ENCODE measurements around the gene AGPS. TPM values are rescaled to one million over a fixed set of nuclear protein-coding genes. Genes with fewer than 3 reads are reported as not detected.

The AGPS gene
- total RNA-seq, 1 donor from 2014 or later, result 44.8 TPM

DNA sequence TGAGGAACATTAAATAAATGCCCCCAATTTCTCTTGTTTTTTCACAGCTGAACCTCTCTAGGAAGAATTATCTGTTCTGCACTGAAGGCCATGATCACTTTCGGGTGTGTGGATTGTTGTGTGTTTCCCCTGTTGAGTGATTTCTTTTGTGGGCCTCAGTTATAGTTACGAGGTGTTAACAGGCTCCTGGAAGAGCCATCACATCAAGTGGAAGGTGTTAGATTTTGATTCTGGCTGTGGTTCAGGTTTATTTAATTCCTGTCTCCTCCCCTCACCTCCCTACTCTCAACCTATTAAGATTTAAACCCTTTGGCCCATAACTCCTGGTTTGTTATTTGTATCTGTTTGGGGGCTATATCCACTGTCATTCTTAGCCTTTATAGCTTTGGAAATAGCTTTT is 182.8 kb downstream of the AGPS start:
- DNase-seq (no peak), ATAC-seq (no peak)
- TF ChIP-seq, protein P1, sequence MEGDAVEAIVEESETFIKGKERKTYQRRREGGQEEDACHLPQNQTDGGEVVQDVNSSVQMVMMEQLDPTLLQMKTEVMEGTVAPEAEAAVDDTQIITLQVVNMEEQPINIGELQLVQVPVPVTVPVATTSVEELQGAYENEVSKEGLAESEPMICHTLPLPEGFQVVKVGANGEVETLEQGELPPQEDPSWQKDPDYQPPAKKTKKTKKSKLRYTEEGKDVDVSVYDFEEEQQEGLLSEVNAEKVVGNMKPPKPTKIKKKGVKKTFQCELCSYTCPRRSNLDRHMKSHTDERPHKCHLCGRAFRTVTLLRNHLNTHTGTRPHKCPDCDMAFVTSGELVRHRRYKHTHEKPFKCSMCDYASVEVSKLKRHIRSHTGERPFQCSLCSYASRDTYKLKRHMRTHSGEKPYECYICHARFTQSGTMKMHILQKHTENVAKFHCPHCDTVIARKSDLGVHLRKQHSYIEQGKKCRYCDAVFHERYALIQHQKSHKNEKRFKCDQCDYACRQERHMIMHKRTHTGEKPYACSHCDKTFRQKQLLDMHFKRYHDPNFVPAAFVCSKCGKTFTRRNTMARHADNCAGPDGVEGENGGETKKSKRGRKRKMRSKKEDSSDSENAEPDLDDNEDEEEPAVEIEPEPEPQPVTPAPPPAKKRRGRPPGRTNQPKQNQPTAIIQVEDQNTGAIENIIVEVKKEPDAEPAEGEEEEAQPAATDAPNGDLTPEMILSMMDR (IDR thresholded peaks at IDR 0.05), result no peak
- H3K36me3 ChIP-seq, result no peaks in the 10 kb centered on the region
- H3K4me1 ChIP-seq, result no peaks in the 10 kb centered on the region
- no peak overlapping the region for H3K4me3 ChIP-seq
- no peaks in the 10 kb centered on the region for H3K27me3 ChIP-seq
- H3K27ac ChIP-seq, result no peak overlapping the region
- intact Hi-C loops (cut with DNase I), result no loop called here
- H3K9me3 ChIP-seq, result no peaks in the 10 kb centered on the region

DNA sequence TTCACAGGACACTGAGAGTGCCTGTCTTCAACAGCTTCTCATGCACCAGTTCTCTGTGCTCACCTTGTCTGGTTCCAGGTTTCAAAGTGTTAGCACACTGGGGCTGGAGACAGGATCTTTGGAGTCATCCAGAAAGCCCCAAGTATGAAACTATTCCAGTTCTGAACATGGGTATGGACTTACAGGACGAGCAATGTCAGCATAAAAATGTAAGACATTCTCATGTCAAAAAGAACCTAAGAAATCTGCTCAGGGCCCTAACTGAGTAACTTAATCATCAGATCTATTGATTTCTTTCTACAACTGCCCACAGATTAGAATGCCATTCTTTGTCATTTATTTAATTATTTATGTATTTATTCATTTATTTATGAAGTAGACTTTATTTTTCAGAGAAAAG is 184.5 kb downstream of the AGPS start:
- no peaks in the 10 kb centered on the region for H3K36me3 ChIP-seq
- H3K9me3 ChIP-seq, result no peaks in the 10 kb centered on the region
- H3K27ac ChIP-seq, result no peak overlapping the region
- TF ChIP-seq, protein P1 (IDR thresholded peaks at IDR 0.05), result no peak
- no peaks in the 10 kb centered on the region for H3K27me3 ChIP-seq
- no peak overlapping the region for H3K4me3 ChIP-seq
- ATAC-seq (no peak), DNase-seq (no peak)
- intact Hi-C loops (cut with DNase I), result no loop called here
- no peaks in the 10 kb centered on the region for H3K4me1 ChIP-seq

DNA sequence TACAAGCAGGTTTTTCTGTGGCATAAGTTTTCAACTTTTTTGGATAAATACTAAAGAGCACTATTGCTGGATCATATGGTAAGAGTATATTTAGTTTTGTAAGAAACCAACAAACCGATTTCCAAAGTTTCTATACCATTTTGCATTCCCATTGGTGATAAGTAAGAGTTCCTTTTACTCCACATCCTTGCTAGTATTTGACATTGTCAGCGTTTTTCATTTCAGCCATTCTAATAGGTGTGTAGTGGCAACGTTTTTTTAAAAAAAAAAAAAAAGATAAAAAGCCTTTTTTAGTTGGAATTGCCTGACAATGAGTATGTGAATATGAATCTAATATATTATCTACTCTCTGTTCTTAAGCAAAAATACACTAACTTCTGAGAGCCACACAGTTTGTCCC is 185.9 kb downstream of the AGPS start:
- intact Hi-C loops (cut with DNase I), result no loop called here
- Histone ChIP-seq H3K4me1 (no peaks in the 10 kb centered on the region), H3K4me3 (no peak overlapping the region), H3K36me3 (no peaks in the 10 kb centered on the region), H3K27ac (no peak overlapping the region), H3K27me3 (no peaks in the 10 kb centered on the region), H3K9me3 (no peaks in the 10 kb centered on the region)
- DNase-seq (no peak), ATAC-seq (no peak)
- TF ChIP-seq, protein P1 (IDR thresholded peaks at IDR 0.05), result no peak

DNA sequence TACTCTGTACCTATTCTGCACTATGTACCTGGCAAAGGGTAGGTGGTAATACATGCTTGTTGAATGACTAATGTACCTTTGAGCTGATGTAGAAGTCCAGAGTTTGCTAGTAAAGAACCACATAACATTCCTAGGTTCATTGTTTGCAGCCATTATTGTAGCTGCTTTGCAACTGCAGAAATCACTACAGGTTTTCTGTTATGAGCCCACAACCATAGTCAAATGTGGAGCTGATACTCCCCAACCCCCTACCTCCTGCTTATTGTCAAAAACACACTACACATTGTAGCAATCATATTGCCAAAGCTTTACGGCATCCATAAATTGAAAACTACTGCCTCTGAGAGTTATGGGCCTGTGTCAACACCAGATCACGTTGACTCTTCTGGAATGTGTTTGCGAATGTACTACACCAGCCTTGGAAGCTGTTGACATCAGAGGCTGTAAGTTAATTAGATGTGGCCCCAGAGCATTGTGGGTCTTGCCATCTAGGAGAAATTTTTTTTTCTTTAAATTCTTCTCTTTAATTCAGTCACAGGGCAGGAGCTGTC is 187.0 kb downstream of the AGPS start:
- Histone ChIP-seq H3K4me1 (no peaks in the 10 kb centered on the region), H3K4me3 (no peak overlapping the region), H3K9me3 (no peaks in the 10 kb centered on the region), H3K36me3 (no peaks in the 10 kb centered on the region), H3K27me3 (no peaks in the 10 kb centered on the region), H3K27ac (no peak overlapping the region)
- intact Hi-C loops (cut with DNase I), result no loop called here
- TF ChIP-seq, protein P1 (IDR thresholded peaks at IDR 0.05), result no peak
- no peak for ATAC-seq
- no peak for DNase-seq

DNA sequence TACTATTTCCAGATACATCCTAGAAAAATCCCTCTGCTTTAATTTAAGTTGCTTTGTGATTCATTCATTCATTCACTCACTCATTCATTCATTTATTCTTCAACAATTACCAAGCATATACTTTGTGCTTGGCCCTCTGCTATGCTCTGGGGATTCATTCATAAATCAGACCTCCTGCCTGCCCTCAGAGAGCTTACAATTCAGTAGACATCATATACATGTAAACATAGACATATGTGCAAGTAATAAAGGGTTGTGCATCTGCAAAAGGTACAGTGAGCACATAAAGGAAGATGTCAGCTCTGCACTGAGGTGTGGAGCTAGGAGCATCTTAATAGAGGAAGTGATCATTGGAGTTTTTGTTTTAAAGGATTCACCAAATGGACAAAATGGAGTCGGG is 189.4 kb downstream of the AGPS start:
- Histone ChIP-seq H3K36me3 (no peaks in the 10 kb centered on the region), H3K4me3 (no peak overlapping the region), H3K4me1 (no peaks in the 10 kb centered on the region), H3K9me3 (no peaks in the 10 kb centered on the region), H3K27me3 (no peaks in the 10 kb centered on the region), H3K27ac (no peak overlapping the region)
- TF ChIP-seq, protein P1 (IDR thresholded peaks at IDR 0.05), result no peak
- ATAC-seq (no peak), DNase-seq (no peak)
- intact Hi-C loops (cut with DNase I), result no loop called here

Data from upper lobe of right lung (tissue), 1 donor.